ENCODE results near the gene MYO15A.

The MYO15A gene

GRCh38 chr17:18094409-18094807, 14.1 kb upstream of the MYO15A start:
- no peaks in the 10 kb centered on the region for H3K9me2 ChIP-seq (replicated peaks; ENCODE audit: insufficient read depth, low read length)
- H3K9ac ChIP-seq (ENCODE audit: low read length) = no peak overlapping the region
- H3K9me3 ChIP-seq (replicated peaks; ENCODE audit: insufficient read depth, low read length) = no peaks in the 10 kb centered on the region
- H3K4me2 ChIP-seq (ENCODE audit: low read depth, low read length) = no peak overlapping the region
- no peak for DNase-seq
- H3K27ac ChIP-seq (ENCODE audit: low read length) = no peak overlapping the region
- H3K4me1 ChIP-seq (ENCODE audit: low read length) = no peaks in the 10 kb centered on the region
- no peak overlapping the region for H2AFZ ChIP-seq (ENCODE audit: low read length)
- H4K20me1 ChIP-seq (ENCODE audit: insufficient read depth, low read length) = no peaks in the 10 kb centered on the region
- peaks cover 10% of the 10 kb centered on the region for H3K79me2 ChIP-seq (ENCODE audit: low read length)
- no peaks in the 10 kb centered on the region for H3F3A ChIP-seq (ENCODE audit: insufficient read depth, low read length)
- H3K27me3 ChIP-seq (replicated peaks; ENCODE audit: insufficient read depth, low read length) = no peaks in the 10 kb centered on the region
- no peak for TF ChIP-seq EZH2 (optimal IDR thresholded peaks at IDR 0.05; ENCODE audit: low read depth, low read length)
- no peak for TF ChIP-seq EZH2phosphoT487 (IDR thresholded peaks at IDR 0.05; ENCODE audit: low read length)
- TF ChIP-seq CTCF (IDR thresholded peaks at IDR 0.05; ENCODE audit: low read length) = no peak
- no peak overlapping the region for H3K4me3 ChIP-seq (ENCODE audit: low read length)
- H3K36me3 ChIP-seq (replicated peaks; ENCODE audit: insufficient read depth, low read length) = no peaks in the 10 kb centered on the region

- Histone ChIP-seq H3K9me2 (replicated peaks; ENCODE audit: insufficient read depth, low read length) (no peaks in the 10 kb centered on the region), H4K20me1 (ENCODE audit: insufficient read depth, low read length) (no peaks in the 10 kb centered on the region), H3K4me2 (ENCODE audit: low read depth, low read length) (no peak overlapping the region), H3K27me3 (replicated peaks; ENCODE audit: insufficient read depth, low read length) (no peaks in the 10 kb centered on the region), H3K4me1 (ENCODE audit: low read length) (no peaks in the 10 kb centered on the region), H2AFZ (ENCODE audit: low read length) (no peak overlapping the region), H3K27ac (ENCODE audit: low read length) (no peak overlapping the region), H3F3A (ENCODE audit: insufficient read depth, low read length) (no peaks in the 10 kb centered on the region), H3K9me3 (replicated peaks; ENCODE audit: insufficient read depth, low read length) (no peaks in the 10 kb centered on the region), H3K36me3 (replicated peaks; ENCODE audit: insufficient read depth, low read length) (no peaks in the 10 kb centered on the region), H3K79me2 (ENCODE audit: low read length) (no peaks in the 10 kb centered on the region), H3K4me3 (ENCODE audit: low read length) (no peak overlapping the region), H3K9ac (ENCODE audit: low read length) (no peak overlapping the region)
- DNase-seq = no peak
- TF ChIP-seq EZH2 (optimal IDR thresholded peaks at IDR 0.05; ENCODE audit: low read depth, low read length) = no peak
- no peak for TF ChIP-seq CTCF (IDR thresholded peaks at IDR 0.05; ENCODE audit: low read length)
Observed at GRCh38 chr17:18099516-18099915, 9.0 kb upstream of the MYO15A start.

DNA sequence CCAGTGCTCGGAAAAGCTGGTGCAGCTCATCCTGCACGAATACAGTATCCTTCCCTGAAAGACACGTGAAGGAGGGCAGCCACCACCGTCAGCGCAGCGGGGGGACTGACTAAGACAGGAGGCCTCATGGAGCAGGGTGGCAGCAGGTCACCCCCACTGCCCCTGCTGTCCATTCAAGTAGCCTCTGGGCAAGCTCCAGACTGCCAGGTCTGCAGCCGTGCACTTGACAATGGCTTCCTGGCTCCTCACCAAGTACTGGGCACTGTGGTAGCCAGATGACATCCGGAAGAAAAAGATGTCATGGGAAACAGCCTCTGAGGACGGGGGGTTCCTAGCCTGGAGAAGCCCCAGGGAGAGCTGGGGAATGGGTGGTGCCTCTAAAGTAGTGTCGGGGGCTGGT, 7.9 kb upstream of the MYO15A start:
- no peaks in the 10 kb centered on the region for H4K20me1 ChIP-seq (ENCODE audit: insufficient read depth, low read length)
- H3K4me1 ChIP-seq (ENCODE audit: low read length) = no peaks in the 10 kb centered on the region
- no peaks in the 10 kb centered on the region for H3K79me2 ChIP-seq (ENCODE audit: low read length)
- H3K4me3 ChIP-seq (ENCODE audit: low read length) = no peak overlapping the region
- no peaks in the 10 kb centered on the region for H3K9me2 ChIP-seq (replicated peaks; ENCODE audit: insufficient read depth, low read length)
- H3K9ac ChIP-seq (ENCODE audit: low read length) = no peak overlapping the region
- H2AFZ ChIP-seq (ENCODE audit: low read length) = no peak overlapping the region
- TF ChIP-seq EZH2 (optimal IDR thresholded peaks at IDR 0.05; ENCODE audit: low read depth, low read length) (no peak), EZH2phosphoT487 (IDR thresholded peaks at IDR 0.05; ENCODE audit: low read length) (no peak), CTCF (IDR thresholded peaks at IDR 0.05; ENCODE audit: low read length) (no peak)
- no peaks in the 10 kb centered on the region for H3F3A ChIP-seq (ENCODE audit: insufficient read depth, low read length)
- no peaks in the 10 kb centered on the region for H3K27me3 ChIP-seq (replicated peaks; ENCODE audit: insufficient read depth, low read length)
- no peak overlapping the region for H3K4me2 ChIP-seq (ENCODE audit: low read depth, low read length)
- H3K9me3 ChIP-seq (replicated peaks; ENCODE audit: insufficient read depth, low read length) = no peaks in the 10 kb centered on the region
- DNase-seq = no peak
- H3K36me3 ChIP-seq (replicated peaks; ENCODE audit: insufficient read depth, low read length) = no peaks in the 10 kb centered on the region
- H3K27ac ChIP-seq (ENCODE audit: low read length) = no peak overlapping the region
